NCI-H748 (cell line): ENCODE measurements around the gene IFNG.

Experiments
- DNase-seq: peaks from one replicate; lab custom pipeline; 2025; ENCODE audit not compliant: unreplicated experiment; lab: John Stamatoyannopoulos, UW

IFNG gene

DNA sequence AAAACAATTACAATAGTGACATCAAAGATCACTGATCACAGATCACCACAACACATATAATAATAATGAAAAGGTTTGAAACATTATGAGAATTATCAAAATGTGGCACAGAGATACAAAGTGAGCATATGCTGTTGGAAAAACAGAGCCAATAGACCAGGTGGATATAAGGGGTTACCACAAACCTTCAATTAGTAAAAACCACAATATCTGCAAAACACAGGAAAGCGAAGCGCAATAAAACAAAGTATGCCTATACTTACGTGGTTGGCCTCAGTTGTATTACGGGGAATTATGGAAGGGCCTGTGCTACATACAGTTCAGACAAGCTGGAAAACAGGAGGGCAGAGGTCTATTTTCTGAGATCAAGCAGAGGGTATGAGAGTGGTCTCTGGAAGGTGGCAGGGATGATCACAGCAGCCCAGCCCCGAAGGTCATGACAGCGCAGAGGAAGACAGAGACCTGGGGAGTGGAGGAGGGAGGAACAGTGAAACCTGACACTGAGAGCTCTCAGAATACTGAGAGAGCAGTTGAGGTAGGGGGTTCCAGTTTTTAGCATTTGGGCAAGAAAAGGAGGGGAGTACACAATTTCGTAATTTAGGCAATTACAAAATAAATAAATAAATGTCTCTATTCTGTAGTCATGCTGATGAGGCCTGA lies 41.3 kb downstream of the IFNG start:
- DNase-seq = no peak

DNA sequence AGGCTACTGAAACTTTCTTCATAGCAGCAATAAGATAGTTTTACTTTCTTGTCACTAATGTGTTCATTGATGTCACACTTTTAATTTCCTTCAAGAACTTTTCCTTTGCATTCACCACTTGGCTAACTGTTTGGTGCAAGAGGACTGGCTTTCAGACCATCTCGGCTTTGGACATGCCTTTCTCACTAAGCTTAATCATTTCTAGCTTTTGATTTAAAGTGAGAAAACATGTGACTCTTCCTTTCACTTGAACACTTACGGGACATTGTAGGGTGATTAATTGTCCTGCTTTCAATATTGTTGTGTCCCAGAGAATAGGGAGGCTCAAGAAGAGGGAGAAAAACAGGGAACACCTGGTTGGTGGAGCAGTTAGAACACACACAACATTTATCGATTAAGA lies 41.9 kb downstream of the IFNG start:
- no peak for DNase-seq

DNA sequence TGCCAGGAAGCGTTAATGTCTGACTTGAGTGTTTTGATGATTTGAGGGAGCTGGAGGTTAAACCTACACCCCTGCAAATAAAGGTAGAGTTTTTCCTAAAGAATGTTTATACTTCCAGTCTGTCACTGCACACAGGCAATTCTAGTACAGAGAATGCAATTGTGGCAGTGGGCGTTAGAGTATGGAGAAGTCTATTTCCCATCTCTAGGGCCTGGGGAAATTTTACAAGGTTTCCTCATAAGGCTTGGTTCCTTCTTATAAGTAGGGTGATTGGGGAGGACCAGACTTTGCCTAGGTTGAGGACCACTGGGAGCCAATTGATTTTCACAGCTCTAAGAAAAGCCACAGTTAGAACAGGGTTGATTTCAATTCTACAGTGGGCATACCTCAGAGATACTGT lies 44.3 kb downstream of the IFNG start:
- DNase-seq = no peak

DNA sequence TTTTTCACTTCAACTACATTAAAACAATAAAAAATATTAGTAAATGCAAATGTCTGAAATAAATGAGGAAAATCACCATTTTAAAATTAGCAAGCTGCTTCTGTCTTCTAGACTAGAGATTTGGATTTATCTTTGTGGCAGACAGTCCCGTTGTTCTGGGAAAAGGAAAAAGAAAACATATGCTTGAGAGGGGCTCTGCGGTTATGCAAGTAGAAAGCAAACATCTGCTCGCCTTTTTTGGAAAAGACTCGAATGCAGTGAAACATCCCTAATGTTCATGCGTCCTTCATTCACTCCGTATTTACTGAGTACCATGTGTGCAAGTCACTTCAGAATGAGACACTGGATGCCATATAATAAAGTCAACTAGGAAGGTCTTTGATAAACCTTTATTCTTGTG lies 44.9 kb downstream of the IFNG start:
- DNase-seq = no peak

DNA sequence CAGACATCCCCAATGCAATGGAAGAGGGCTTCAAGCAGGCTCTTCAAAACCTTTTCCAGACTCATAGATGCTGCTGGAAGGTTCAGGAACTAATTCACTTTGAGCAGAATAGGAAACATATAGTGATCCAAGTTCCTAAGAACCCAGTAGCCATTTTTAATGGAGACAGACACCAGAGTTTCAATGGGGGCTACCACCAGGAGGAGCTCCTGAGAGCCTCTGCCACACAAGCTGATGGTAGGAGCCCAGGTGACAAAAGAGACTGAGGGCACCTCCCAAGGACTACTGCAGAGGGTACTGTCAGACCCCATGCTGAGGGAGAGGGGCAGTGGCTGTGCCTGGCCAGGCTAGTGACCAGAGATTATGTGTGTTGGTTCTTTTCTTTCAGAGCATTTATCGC lies 45.9 kb downstream of the IFNG start:
- peak; percentile 49 for DNase-seq

- DNase-seq = no peak
Observed at GRCh38 chr12:68111995-68112394, 47.5 kb downstream of the IFNG start.

DNA sequence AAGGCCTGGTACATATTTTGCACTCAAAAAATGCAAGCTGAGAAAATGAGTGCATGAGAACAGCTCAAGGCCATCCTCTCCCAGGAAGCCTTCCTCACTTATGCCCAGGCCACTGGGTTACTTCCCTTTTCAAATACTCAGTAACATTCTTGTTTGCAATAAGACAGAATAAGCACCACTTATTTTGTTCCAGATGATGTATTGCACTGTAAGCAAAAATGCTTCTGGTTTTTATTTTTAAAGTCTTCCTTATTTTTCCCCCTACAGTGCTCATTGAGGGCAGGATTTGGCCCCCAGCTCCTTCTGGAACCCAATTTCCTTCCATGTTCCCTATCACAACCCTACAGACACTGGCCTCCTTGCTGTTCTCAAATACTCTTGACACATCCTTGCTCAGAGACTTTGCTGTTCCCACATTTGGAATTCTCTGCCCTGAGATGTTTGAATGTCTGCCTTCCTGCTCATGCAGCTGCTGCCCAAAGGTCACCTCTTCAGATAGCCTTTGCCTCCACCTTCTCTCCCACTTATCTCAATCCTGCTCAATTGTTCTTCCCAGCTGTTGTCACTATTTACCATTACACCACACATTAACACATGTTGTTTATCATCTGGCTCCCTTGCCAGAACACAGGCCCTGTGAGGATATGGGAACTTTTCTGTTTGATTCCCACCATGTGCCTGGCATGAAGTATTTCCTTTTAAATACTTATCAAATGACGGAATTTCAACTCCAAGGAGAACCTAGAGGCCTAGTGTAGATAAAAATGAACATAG lies 49.9 kb downstream of the IFNG start:
- DNase-seq = no peak

- DNase-seq = no peak
Observed at GRCh38 chr12:68109001-68109400, 50.5 kb downstream of the IFNG start.

DNA sequence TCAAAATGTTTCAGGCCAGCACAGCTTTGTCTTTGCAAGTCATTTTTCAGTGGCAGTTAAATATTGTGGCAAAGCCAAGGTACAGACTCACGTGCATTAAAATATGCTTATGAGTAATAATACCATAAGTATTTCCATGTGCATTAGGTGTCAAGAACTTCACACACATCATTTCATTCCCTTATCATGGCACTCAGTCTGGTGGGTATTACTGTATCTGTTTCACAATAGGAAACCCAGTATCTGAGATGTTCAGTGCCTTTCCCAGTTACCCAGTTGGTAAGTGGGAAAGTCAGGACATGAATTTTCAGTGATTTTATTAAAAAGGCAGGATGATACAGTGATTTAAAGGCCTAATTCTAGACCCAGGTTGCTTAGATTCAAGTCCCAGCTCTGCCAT lies 52.9 kb downstream of the IFNG start:
- DNase-seq = no peak

DNA sequence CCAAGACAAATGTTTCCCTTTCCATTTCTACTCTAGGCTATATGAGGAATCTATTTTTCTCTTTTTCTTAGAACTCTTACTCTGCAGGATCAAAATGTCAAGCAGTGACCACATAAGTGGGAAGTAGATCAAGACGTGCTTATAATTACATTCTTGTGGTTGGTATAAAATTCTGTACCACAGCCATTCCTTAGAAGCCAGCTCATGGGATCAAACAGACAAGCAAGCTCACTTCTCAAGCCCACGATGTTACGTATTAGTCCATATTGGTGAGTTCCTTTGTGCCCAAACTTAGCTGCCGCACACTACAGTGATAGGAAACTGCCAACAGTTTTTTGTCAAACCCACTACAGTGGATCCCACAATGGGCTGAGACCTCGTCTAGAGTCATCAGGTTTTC lies 53.4 kb downstream of the IFNG start:
- no peak for DNase-seq
